Cardiac muscle cell (in vitro differentiated cells and primary cell): ENCODE results near the gene RAB7A. TPM values are rescaled to one million over a fixed set of nuclear protein-coding genes. Genes with fewer than 3 reads are reported as not detected.
A peak's percentile ranks its signal among the peaks of the same experiment; 100 is the strongest.

ENCODE experiments used
- DNase-seq, 2 donors: peaks; one replicate each; pipeline versions ENCODE4 v3.0.0 to v3.0.0-alpha.2; 2010 to 2017; ENCODE audit warnings: low read depth in 1 of 2, low spot score in 1 of 2
- H3K27ac ChIP-seq: fragments of 200-600 bp; sonication (generic); 2 replicates; pipeline ENCODE4 v1.5.1; 2016
- H3K27me3 ChIP-seq: fragments of 200-600 bp; sonication (generic); 2 replicates; pipeline ENCODE4 v1.6.0; 2016; ENCODE audit warnings: control low read depth
- H3K36me3 ChIP-seq: fragments of 200-600 bp; sonication (generic); 2 replicates; pipeline ENCODE4 v1.5.1; 2016; ENCODE audit warnings: control low read depth
- H3K4me1 ChIP-seq: fragments of 200-600 bp; sonication (generic); 2 replicates; pipeline ENCODE4 v1.8.1; 2017; ENCODE audit warnings: low read depth, mild to moderate bottlenecking, mixed run types
- H3K4me3 ChIP-seq: fragments of 200-600 bp; sonication (generic); 2 replicates; pipeline ENCODE4 v1.5.1; 2016; ENCODE audit warnings: mild to moderate bottlenecking
- H3K9me3 ChIP-seq: fragments of 200-600 bp; sonication (generic); 2 replicates; pipeline ENCODE4 v1.5.1; 2017; ENCODE audit warnings: low read depth, mild to moderate bottlenecking, control low read depth
- polyA plus RNA-seq: library from polyadenylated mRNA; unstranded; fragments of >200 nt; fragmentation: Nextera tagmentation; extraction: Ambion mirVana; gene quantifications from 2 replicates; pipeline ENCODE4 v1.2.1, GENCODE V29; 2016
- total RNA-seq: library from RNA; depleted of rRNA; stranded (reverse); fragments of >200 nt; gene quantifications from 2 replicates; pipeline ENCODE4 v1.2.3, GENCODE V29; 2016
- TF ChIP-seq, protein P1 (sequence below): IDR thresholded peaks from 2 replicates; pipeline ENCODE4 v1.5.1; 2012; ENCODE audit warnings: low read depth, mild to moderate bottlenecking, low read length

Gene RAB7A
- total and polyA plus RNA-seq, 2 experiments from 2014 or later = 62.3 to 189 TPM

DNA sequence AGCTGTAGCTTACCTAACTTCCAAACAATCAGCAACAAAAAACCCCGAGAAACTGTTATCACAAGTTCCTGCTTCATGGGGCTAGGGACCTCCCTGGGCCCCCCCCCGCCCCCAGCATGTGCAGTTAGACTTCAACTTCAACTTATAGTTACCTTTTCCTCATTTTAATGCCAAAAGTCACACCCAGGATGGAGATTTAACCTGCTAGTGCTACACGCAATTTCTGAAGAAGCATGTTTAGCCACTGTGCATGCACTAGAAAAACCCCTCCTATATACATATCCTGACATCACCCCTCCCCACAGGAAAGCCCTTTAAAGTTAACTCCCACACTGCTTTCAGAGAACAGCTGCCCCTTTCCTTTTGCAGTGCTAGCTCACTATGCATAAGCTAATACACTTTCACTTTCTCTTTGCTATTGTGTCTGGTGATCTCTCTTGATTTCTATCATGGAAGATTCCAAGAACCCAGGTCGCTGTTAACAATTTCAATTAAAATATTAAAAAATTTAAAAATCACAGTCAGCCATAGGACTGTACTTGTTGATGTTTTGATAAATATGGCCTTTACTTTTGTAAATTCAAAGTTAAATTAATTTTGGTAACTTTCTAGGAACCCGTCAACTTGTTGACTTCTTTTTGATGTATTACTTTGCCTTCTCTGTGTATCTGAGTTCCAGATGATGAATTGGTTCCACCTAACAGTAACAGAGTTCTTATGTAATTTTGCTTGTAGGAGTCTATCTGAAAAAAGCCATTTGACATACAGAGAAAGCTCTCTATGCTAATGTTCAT is 78.2 kb downstream of the RAB7A start:
- no peaks in the 10 kb centered on the region for H3K27me3 ChIP-seq
- H3K4me3 ChIP-seq = no peak overlapping the region
- DNase-seq = peak in 1 of 2 donors; percentile 59
- no peaks in the 10 kb centered on the region for H3K9me3 ChIP-seq
- H3K36me3 ChIP-seq = peaks cover 14% of the 10 kb centered on the region
- peak overlapping the region; percentile 63 for H3K27ac ChIP-seq
- peaks cover 49% of the 10 kb centered on the region for H3K4me1 ChIP-seq
- TF ChIP-seq, protein P1, sequence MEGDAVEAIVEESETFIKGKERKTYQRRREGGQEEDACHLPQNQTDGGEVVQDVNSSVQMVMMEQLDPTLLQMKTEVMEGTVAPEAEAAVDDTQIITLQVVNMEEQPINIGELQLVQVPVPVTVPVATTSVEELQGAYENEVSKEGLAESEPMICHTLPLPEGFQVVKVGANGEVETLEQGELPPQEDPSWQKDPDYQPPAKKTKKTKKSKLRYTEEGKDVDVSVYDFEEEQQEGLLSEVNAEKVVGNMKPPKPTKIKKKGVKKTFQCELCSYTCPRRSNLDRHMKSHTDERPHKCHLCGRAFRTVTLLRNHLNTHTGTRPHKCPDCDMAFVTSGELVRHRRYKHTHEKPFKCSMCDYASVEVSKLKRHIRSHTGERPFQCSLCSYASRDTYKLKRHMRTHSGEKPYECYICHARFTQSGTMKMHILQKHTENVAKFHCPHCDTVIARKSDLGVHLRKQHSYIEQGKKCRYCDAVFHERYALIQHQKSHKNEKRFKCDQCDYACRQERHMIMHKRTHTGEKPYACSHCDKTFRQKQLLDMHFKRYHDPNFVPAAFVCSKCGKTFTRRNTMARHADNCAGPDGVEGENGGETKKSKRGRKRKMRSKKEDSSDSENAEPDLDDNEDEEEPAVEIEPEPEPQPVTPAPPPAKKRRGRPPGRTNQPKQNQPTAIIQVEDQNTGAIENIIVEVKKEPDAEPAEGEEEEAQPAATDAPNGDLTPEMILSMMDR = no peak

DNA sequence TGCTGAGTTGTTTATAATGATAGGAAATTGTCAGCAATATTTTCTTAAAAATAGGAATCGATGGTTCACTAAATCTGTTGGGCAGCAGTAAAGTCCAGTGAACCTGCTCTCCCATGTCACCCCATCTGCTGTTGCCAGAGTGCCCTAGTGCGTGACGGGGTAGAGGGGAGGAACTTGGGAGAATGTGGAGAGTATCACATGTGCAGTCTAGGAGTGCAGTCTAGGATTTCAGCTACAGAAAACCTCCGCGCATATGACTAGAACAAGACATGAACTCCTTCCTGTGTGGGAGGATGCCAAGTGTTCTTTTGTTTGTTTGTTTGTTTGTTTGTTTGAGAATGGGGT is 78.8 kb downstream of the RAB7A start:
- TF ChIP-seq, protein P1 = no peak
- peak overlapping the region; percentile 63 for H3K27ac ChIP-seq
- peaks cover 51% of the 10 kb centered on the region for H3K4me1 ChIP-seq
- H3K4me3 ChIP-seq = no peak overlapping the region
- no peaks in the 10 kb centered on the region for H3K27me3 ChIP-seq
- peaks cover 9% of the 10 kb centered on the region for H3K36me3 ChIP-seq
- no peaks in the 10 kb centered on the region for H3K9me3 ChIP-seq
- DNase-seq = no peak

DNA sequence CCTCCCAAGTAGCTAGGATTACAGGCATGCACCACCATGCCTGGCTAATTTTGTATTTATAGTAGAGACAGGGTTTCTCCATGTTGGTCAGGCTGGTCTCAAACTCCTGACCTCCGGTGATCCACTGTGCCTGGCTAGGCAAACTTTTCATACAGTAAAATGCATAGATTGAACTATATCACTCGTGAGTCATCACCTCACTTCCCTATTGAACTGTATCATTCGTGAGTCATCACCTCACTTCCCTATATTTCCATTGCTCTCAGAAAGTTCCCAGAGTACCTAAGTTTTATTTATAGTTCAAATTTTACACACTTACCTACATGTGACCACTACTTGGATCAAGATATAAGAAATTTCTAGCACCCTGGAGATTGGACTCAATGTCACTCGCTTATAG is 79.8 kb downstream of the RAB7A start:
- DNase-seq = no peak
- no peak overlapping the region for H3K4me3 ChIP-seq
- H3K4me1 ChIP-seq = peaks cover 41% of the 10 kb centered on the region
- TF ChIP-seq, protein P1 = no peak
- H3K36me3 ChIP-seq = peaks cover 9% of the 10 kb centered on the region
- no peaks in the 10 kb centered on the region for H3K9me3 ChIP-seq
- H3K27me3 ChIP-seq = no peaks in the 10 kb centered on the region
- peak overlapping the region; percentile 69 for H3K27ac ChIP-seq

DNA sequence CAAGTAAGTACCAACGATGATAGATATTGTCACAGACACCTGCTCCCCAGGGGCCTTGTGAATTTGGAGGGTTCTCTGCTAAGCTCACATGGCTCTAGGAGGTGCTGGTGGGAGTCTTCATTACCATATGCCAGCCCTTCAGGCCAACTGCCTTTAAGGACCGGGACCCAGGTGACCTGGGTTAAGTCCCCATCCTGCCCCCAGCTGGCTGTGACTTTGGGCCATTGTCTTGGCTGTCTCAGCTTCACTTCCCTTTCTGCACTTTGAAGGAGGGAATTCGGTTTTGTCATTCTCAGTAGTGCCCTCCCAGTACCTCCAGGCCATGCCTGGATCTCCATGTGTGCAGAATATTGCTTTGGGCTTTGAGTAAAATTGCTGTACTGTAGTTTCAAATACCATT is 80.6 kb downstream of the RAB7A start:
- Histone ChIP-seq H3K36me3 (peaks cover 9% of the 10 kb centered on the region), H3K27ac (peak overlapping the region; percentile 69), H3K4me3 (no peak overlapping the region), H3K9me3 (no peaks in the 10 kb centered on the region), H3K27me3 (no peaks in the 10 kb centered on the region), H3K4me1 (peaks cover 34% of the 10 kb centered on the region)
- TF ChIP-seq, protein P1 = no peak
- no peak for DNase-seq

DNA sequence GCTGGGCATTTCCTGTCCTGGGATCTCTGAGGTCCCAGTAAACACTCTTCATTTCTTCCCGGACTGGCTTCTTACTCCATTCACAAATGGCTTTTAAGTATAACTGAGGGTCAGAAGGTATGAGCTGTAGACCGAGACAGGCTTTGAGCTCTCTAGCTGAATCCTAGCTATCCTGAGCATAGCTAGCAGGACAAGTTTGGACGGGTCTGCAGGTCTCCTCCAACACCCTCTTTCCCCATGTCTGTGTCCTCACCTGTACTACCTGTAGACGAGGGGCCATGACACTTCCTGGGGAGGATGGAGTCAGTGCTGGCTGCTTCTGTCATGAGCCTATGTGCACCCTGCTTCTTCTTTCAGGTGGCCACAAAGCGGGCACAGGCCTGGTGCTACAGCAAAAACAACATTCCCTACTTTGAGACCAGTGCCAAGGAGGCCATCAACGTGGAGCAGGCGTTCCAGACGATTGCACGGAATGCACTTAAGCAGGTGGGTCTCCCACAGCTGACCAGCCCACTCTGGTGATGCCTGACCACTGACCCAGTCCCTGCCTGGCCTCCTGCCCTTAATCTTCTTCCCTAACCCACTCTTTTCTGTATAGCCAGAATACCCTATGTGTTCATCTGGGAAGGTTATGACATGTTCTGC is 81.3 kb downstream of the RAB7A start:
- H3K36me3 ChIP-seq = peaks cover 9% of the 10 kb centered on the region
- TF ChIP-seq, protein P1 = no peak

More for the DNA sequence above, 81.3 kb downstream of the RAB7A start:
- H3K4me3 ChIP-seq = no peak overlapping the region
- H3K9me3 ChIP-seq = no peaks in the 10 kb centered on the region
- peak overlapping the region; percentile 69 for H3K27ac ChIP-seq
- peaks cover 36% of the 10 kb centered on the region for H3K4me1 ChIP-seq
- no peak for DNase-seq
- no peaks in the 10 kb centered on the region for H3K27me3 ChIP-seq
